PC-3 (cell line): ENCODE measurements around the gene FBF1. TPM values are rescaled to one million over a fixed set of nuclear protein-coding genes. Genes with fewer than 3 reads are reported as not detected.

Experiments
- ATAC-seq: fragments of 200-7000 bp; cut with Tn5 transposase; 2 replicates; pipeline ENCODE4 v1.9.1; 2020; ENCODE audit warnings: mild to moderate bottlenecking, moderate library complexity
- BruUV-seq: library from RNA; stranded (reverse); fragments of 400-500 nt; replicated peaks from 2 replicates; lab custom pipeline; 2021; lab: Mats Ljungman, UMichigan
- CTCF ChIA-PET: fragments of 300-600 bp; sonication (Branson Sonifier 250); formaldehyde crosslinking; loops from one replicate; lab custom pipeline; 2022; ENCODE audit warnings: antibody characterized with exemption; lab: Charles Lee
- POLR2A ChIA-PET: fragments of 300-600 bp; sonication (Branson Sonifier 250); formaldehyde crosslinking; loops from one replicate; lab custom pipeline; 2022; ENCODE audit warnings: antibody characterized with exemption; ENCODE audit not compliant: unreplicated experiment; lab: Charles Lee
- DNase-seq: peaks from one replicate; pipeline ENCODE4 v3.0.0-alpha.2; 2015
- H2AFZ ChIP-seq: fragments of 300-600 bp; sonication (generic); 2 replicates; pipeline ENCODE4 v1.6.0; 2016; ENCODE audit warnings: antibody characterized with exemption, low read length
- H3F3A ChIP-seq: fragments of 300-600 bp; sonication (generic); one replicate; pipeline ENCODE4 v1.6.0; 2017; ENCODE audit warnings: antibody characterized with exemption, low read length, control low read depth, mild to moderate bottlenecking; ENCODE audit not compliant: unreplicated experiment
- H3K27ac ChIP-seq: fragments of 300-600 bp; sonication (generic); 2 replicates; pipeline ENCODE4 v1.5.1; 2016; ENCODE audit warnings: mild to moderate bottlenecking, low read length
- H3K27me3 ChIP-seq: fragments of 300-600 bp; sonication (generic); 2 replicates; pipeline ENCODE4 v1.6.1; 2016; ENCODE audit warnings: low read length, mixed read lengths
- H3K36me3 ChIP-seq: fragments of 300-600 bp; sonication (generic); 2 replicates; pipeline ENCODE4 v1.6.1; 2016; ENCODE audit warnings: low read depth, mixed run types, low read length, mixed read lengths
- H3K4me1 ChIP-seq: fragments of 300-600 bp; sonication (generic); 2 replicates; pipeline ENCODE4 v1.5.1; 2016; ENCODE audit warnings: low read length; ENCODE audit not compliant: insufficient read depth
- H3K4me2 ChIP-seq: fragments of 300-600 bp; sonication (generic); 2 replicates; pipeline ENCODE4 v1.6.0; 2016; ENCODE audit warnings: low read length
- H3K4me3 ChIP-seq: fragments of 300-600 bp; sonication (generic); 2 replicates; pipeline ENCODE4 v1.5.1; 2016; ENCODE audit warnings: mild to moderate bottlenecking, low read length, mixed read lengths
- H3K79me2 ChIP-seq: fragments of 300-600 bp; sonication (generic); 2 replicates; pipeline ENCODE4 v1.6.1; 2017; ENCODE audit warnings: low read length, mixed read lengths
- H3K9ac ChIP-seq: fragments of 300-600 bp; sonication (generic); 2 replicates; pipeline ENCODE4 v1.6.0; 2016; ENCODE audit warnings: mild to moderate bottlenecking, low read length
- H3K9me2 ChIP-seq: fragments of 300-600 bp; sonication (generic); replicated peaks from 2 replicates; pipeline ENCODE4 v1.6.1; 2016; ENCODE audit warnings: mixed run types, low read length, mixed read lengths
- H3K9me3 ChIP-seq: fragments of 300-600 bp; sonication (generic); 2 replicates; pipeline ENCODE4 v1.6.1; 2016; ENCODE audit warnings: low read length, mixed read lengths
- H4K20me1 ChIP-seq: fragments of 300-600 bp; sonication (generic); 2 replicates; pipeline ENCODE4 v1.6.1; 2016; ENCODE audit warnings: low read length, mixed read lengths
- EZH2 ChIP-seq: fragments of 300-600 bp; sonication (generic); IDR thresholded peaks from one replicate; pipeline ENCODE4 v1.6.1; 2017; ENCODE audit warnings: antibody characterized with exemption, mild to moderate bottlenecking, low read length; ENCODE audit not compliant: unreplicated experiment
- EZH2phosphoT487 ChIP-seq: fragments of 300-600 bp; sonication (generic); IDR thresholded peaks from 2 replicates; pipeline ENCODE4 v1.6.1; 2018; ENCODE audit warnings: mild to moderate bottlenecking, antibody characterized with exemption, low read length, borderline replicate concordance
- intact Hi-C: fragments of 100-400 bp; cut with micrococcal nuclease; formaldehyde crosslinking; loops from 2 replicates; pipeline ENCODE4 v1.9.0; 2023
- total RNA-seq: library from RNA; depleted of rRNA; stranded (reverse); fragments of >200 nt; gene quantifications from 2 replicates; pipeline ENCODE4 v1.2.3, GENCODE V29; 2014
- TF ChIP-seq, protein P1 (sequence below): fragments of 300-600 bp; sonication (generic); conservative IDR thresholded peaks from 2 replicates; pipeline ENCODE4 v1.5.1; 2017; ENCODE audit warnings: antibody characterized with exemption, low read depth, mild to moderate bottlenecking, low read length

Gene FBF1
- total RNA-seq, 1 experiment from 2014 or later = 39.2 TPM

DNA sequence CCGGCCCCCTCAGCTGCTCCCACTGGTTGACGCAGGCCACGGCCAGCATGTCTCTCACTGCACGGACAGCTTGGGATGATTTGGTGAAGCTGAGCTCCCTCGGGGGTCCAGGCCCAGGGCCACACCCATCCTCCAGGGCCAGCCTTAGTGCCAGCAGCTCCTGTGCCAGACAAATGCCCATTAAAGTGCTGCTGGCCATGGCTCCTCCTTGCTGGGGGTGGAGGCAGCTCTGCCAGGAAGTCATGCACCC, 65.0 kb downstream of the FBF1 start:
- Histone ChIP-seq H3F3A (no peaks in the 10 kb centered on the region), H3K9ac (peak overlapping the region; percentile 87), H3K36me3 (peaks cover 3% of the 10 kb centered on the region; the same call in 1 of the 2 replicates), H3K79me2 (peaks cover 23% of the 10 kb centered on the region), H3K4me1 (peaks cover 30% of the 10 kb centered on the region), H3K9me2 (no peaks in the 10 kb centered on the region), H2AFZ (peak overlapping the region; percentile 58), H3K27me3 (no peaks in the 10 kb centered on the region), H3K9me3 (no peaks in the 10 kb centered on the region), H3K4me2 (peak overlapping the region; percentile 85), H4K20me1 (no peaks in the 10 kb centered on the region), H3K4me3 (peak overlapping the region; percentile 71), H3K27ac (peak overlapping the region; percentile 92)
- ATAC-seq = peak; percentile 34
- DNase-seq = no peak
- TF ChIP-seq EZH2 (no peak), EZH2phosphoT487 (no peak)
- TF ChIP-seq, protein P1, sequence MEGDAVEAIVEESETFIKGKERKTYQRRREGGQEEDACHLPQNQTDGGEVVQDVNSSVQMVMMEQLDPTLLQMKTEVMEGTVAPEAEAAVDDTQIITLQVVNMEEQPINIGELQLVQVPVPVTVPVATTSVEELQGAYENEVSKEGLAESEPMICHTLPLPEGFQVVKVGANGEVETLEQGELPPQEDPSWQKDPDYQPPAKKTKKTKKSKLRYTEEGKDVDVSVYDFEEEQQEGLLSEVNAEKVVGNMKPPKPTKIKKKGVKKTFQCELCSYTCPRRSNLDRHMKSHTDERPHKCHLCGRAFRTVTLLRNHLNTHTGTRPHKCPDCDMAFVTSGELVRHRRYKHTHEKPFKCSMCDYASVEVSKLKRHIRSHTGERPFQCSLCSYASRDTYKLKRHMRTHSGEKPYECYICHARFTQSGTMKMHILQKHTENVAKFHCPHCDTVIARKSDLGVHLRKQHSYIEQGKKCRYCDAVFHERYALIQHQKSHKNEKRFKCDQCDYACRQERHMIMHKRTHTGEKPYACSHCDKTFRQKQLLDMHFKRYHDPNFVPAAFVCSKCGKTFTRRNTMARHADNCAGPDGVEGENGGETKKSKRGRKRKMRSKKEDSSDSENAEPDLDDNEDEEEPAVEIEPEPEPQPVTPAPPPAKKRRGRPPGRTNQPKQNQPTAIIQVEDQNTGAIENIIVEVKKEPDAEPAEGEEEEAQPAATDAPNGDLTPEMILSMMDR = no peak
- ChIA-PET POLR2A (interaction anchor here (1.0 to 1.4 kb wide), 2 partner anchors 20 to 96 kb away, joined by 7 to 15 read pairs; partner anchors contain the start of gene WBP2), CTCF (interaction anchor here (0.5 to 1.5 kb wide), 9 partner anchors 15 to 267 kb away, joined by 3 to 8 read pairs (median 5); partner anchors contain the start of genes GALK1, TRIM65 and WBP2)
- intact Hi-C loops = no loop called here
- no TSS peak for BruUV-seq

DNA sequence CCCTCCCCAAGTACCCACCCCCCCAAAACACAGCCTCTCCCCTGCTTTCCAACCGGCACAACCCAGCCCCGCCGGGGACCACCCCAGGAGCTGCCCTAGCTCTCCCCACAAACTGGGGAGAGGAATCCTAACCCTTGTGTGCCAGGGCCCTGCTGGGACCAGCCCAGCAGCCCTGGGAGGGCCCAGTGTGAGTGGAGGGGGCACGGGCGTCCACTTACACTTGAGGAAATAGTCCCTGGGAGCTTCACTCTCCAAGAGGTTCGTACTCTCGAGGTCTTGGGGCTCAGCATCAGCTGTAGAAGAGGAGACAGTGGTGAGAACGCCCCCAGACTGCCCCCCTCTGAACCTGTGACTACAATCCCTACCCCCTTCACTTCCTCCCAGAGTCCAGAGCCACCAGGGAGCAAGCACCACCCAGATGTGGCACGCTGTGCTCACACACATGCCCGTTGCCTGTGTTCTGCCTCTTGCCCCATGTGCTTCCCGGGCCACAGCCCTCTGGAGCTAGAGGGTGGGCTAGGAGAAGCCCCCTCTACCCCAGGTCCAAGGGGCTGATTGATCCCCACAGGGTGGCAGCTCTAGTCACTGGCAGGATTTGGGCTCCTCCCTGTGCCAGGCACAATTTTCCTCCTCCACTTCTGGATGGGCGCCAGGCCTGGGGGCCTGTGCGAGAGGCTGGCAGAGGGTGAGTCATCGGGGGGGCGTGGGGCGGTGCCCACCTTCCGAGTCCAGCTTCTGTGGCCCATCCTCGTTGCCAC, 65.5 kb downstream of the FBF1 start:
- Histone ChIP-seq H3K9me2 (no peaks in the 10 kb centered on the region), H3K36me3 (peaks cover 3% of the 10 kb centered on the region; the same call in 1 of the 2 replicates), H3K9ac (peak overlapping the region; percentile 87), H3K4me1 (peaks cover 30% of the 10 kb centered on the region), H3K9me3 (no peaks in the 10 kb centered on the region), H3K4me2 (peak overlapping the region; percentile 85), H3F3A (no peaks in the 10 kb centered on the region), H3K79me2 (peaks cover 23% of the 10 kb centered on the region), H3K27ac (peak overlapping the region; percentile 92), H3K4me3 (peak overlapping the region; percentile 71), H2AFZ (peak overlapping the region; percentile 58), H3K27me3 (no peaks in the 10 kb centered on the region), H4K20me1 (no peaks in the 10 kb centered on the region)
- CTCF ChIA-PET = interaction anchor here (0.5 to 1.5 kb wide), 10 partner anchors 15 to 670 kb away, joined by 3 to 8 read pairs (median 4); partner anchors contain the start of genes GALK1, TRIM65 and WBP2
- intact Hi-C loops = no loop called here
- TF ChIP-seq EZH2phosphoT487 = no peak
- TF ChIP-seq, protein P1 = no peak
- no peak for TF ChIP-seq EZH2
- ATAC-seq = no peak
- BruUV-seq = no TSS peak
- POLR2A ChIA-PET = interaction anchor here (1.0 to 1.4 kb wide), 2 partner anchors 20 to 95 kb away, joined by 7 to 15 read pairs; partner anchors contain the start of gene WBP2
- no peak for DNase-seq
